ENCODE measurements around the gene EIPR1.

DNA sequence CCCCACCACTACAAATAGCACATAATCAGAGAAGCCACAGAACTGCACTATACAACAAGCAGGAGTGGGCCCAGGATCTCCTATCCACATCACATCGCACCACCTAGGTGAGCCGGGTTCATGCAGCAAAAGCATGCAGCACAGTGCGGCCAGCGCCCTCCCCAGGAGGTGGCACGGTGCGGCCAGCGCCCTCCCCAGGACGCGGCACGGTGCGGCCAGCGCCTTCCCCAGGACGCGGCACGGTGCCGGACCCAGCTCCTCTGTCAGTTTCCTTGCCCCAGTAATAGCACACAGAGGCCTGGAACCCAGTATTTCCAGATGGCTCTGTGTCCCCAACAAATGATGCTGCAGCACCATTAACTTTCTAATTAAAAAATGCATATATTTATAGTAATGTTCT is 114.1 kb downstream of the EIPR1 start:
- TF ChIP-seq CTCF (conservative IDR thresholded peaks at IDR 0.05) (no peak), EZH2 (IDR thresholded peaks at IDR 0.05; ENCODE audit: low read depth) (no peak)
